ENCODE results near the gene RGS17. TPM values are rescaled to one million over a fixed set of nuclear protein-coding genes. Genes with fewer than 3 reads are reported as not detected.

The RGS17 gene
- total RNA-seq, 1 experiment from 2014 or later, result 3.2 TPM

GRCh38 chr6:152981219-152981618 is 149.9 kb downstream of the RGS17 start:
- Histone ChIP-seq H2BK15ac (ENCODE audit: low read depth, low read length) (no peak overlapping the region), H2BK5ac (ENCODE audit: insufficient read length, low read length) (no peak overlapping the region), H3K14ac (ENCODE audit: insufficient read depth, low read length) (no peak overlapping the region), H3K27me3 (ENCODE audit: insufficient read depth, low read length) (no peaks in the 10 kb centered on the region), H3K4ac (ENCODE audit: low read depth, low read length) (no peak overlapping the region), H3K56ac (ENCODE audit: insufficient read length, low read depth, low read length) (no peak overlapping the region), H4K5ac (ENCODE audit: insufficient read length, low read depth, low read length) (no peak overlapping the region), H2BK12ac (ENCODE audit: insufficient read length, low read depth, low read length) (no peak overlapping the region), H2AFZ (ENCODE audit: low read length) (no peak overlapping the region), H3K27ac (ENCODE audit: insufficient read length, low read depth, low read length) (no peak overlapping the region), H3K23me2 (ENCODE audit: insufficient read length, low read depth, low read length, poor library complexity, severe bottlenecking) (peaks cover 9% of the 10 kb centered on the region), H3K18ac (ENCODE audit: insufficient read length, low read depth, low read length) (no peak overlapping the region), H4K20me1 (ENCODE audit: control insufficient read depth, insufficient read depth, insufficient read length) (no peaks in the 10 kb centered on the region), H2BK20ac (ENCODE audit: low read depth, low read length, poor library complexity, severe bottlenecking) (no peak overlapping the region), H3K4me2 (ENCODE audit: insufficient read depth, insufficient read length, low read length) (peak overlapping the region; percentile 72), H3K79me2 (ENCODE audit: insufficient read depth, low read length) (peaks cover 67% of the 10 kb centered on the region), H3K9me3 (ENCODE audit: control insufficient read depth, low read depth, low read length) (no peaks in the 10 kb centered on the region), H2BK120ac (ENCODE audit: low read depth, low read length, poor library complexity, severe bottlenecking) (no peak overlapping the region), H3K23ac (ENCODE audit: insufficient read length, low read depth, low read length) (no peak overlapping the region), H3T11ph (ENCODE audit: low read length) (no peak overlapping the region), H3K4me1 (ENCODE audit: insufficient read depth, low read length) (no peaks in the 10 kb centered on the region; the same call in 1 of the 2 replicates), H2AK5ac (ENCODE audit: insufficient read length, low read length) (no peak overlapping the region), H4K8ac (replicated peaks; ENCODE audit: insufficient read length, low read depth, low read length) (no peak overlapping the region), H4K91ac (ENCODE audit: insufficient read length, low read depth, low read length) (no peak overlapping the region), H3K79me1 (ENCODE audit: insufficient read depth, low read depth, low read length, poor library complexity, severe bottlenecking) (peaks cover 2% of the 10 kb centered on the region), H3K9ac (ENCODE audit: extremely low read depth, insufficient read length, low read length) (peak overlapping the region; percentile 69)
- no peak for DNase-seq
- Mint-ChIP-seq H3K4me1 (peaks cover 48 to 52% of the 10 kb centered on the region in 2 experiments), H3K9me3 (no peaks in the 10 kb centered on the region; a peak in 1 of 5 replicates), H3K4me3 (peak overlapping the region; percentile 92 to 98), H3K27me3 (ENCODE audit: low read depth) (no peaks in the 10 kb centered on the region; the same call in 1 of the 2 replicates), H3K36me3 (ENCODE audit: insufficient read depth in 1 of 3, low read depth in 3 of 3) (peaks cover 23 to 35% (median 24%) of the 10 kb centered on the region in 3 experiments; a peak in 6 of 7 replicates), H3K27ac (no peak overlapping the region; a peak in 1 of 7 replicates)
- no peak for TF ChIP-seq CTCF (conservative IDR thresholded peaks at IDR 0.05)
- no CpG with 5 or more reads among the region's 2 CpGs for WGBS (ENCODE audit: extremely low coverage, insufficient read length, low lambda C conversion rate)
